H9 (cell line): ENCODE measurements around the gene KLF15. TPM values are rescaled to one million over a fixed set of nuclear protein-coding genes. Genes with fewer than 3 reads are reported as not detected.

ENCODE experiments used
- DNase-seq: peaks from one replicate; pipeline ENCODE4 v3.0.0-alpha.2; 2017
- H2AFZ ChIP-seq: one replicate; pipeline ENCODE4 v1.6.1; 2013; ENCODE audit warnings: mild to moderate bottlenecking, low read length, control low read depth, moderate library complexity
- H2AK5ac ChIP-seq: 2 replicates; pipeline ENCODE4 v1.6.1; 2013; ENCODE audit warnings: low read length, control low read depth, mixed read lengths; ENCODE audit not compliant: insufficient read length
- H2BK120ac ChIP-seq: one replicate; pipeline ENCODE4 v1.6.1; 2013; ENCODE audit warnings: low read depth, mild to moderate bottlenecking, low read length, control low read depth, inconsistent platforms; ENCODE audit not compliant: poor library complexity, severe bottlenecking
- H2BK12ac ChIP-seq: 2 replicates; pipeline ENCODE4 v1.6.1; 2013; ENCODE audit warnings: low read length, control low read depth, mixed read lengths, low read depth; ENCODE audit not compliant: insufficient read length
- H2BK15ac ChIP-seq: 2 replicates; pipeline ENCODE4 v1.6.1; 2013; ENCODE audit warnings: low read depth, low read length, control low read depth
- H2BK20ac ChIP-seq: one replicate; pipeline ENCODE4 v1.6.1; 2013; ENCODE audit warnings: low read depth, mild to moderate bottlenecking, low read length, control low read depth, inconsistent platforms; ENCODE audit not compliant: poor library complexity, severe bottlenecking
- H2BK5ac ChIP-seq: 2 replicates; pipeline ENCODE4 v1.6.1; 2013; ENCODE audit warnings: low read length, control low read depth, mixed read lengths; ENCODE audit not compliant: insufficient read length
- H3K14ac ChIP-seq: 2 replicates; pipeline ENCODE4 v1.6.1; 2013; ENCODE audit warnings: low read length, control low read depth; ENCODE audit not compliant: insufficient read depth
- H3K18ac ChIP-seq: 2 replicates; pipeline ENCODE4 v1.6.1; 2013; ENCODE audit warnings: low read depth, mild to moderate bottlenecking, mixed read lengths, low read length, control low read depth; ENCODE audit not compliant: insufficient read length
- H3K23ac ChIP-seq: 2 replicates; pipeline ENCODE4 v1.6.1; 2013; ENCODE audit warnings: low read length, control low read depth, mixed read lengths, low read depth; ENCODE audit not compliant: insufficient read length
- H3K23me2 ChIP-seq: 2 replicates; pipeline ENCODE4 v1.6.1; 2013; ENCODE audit warnings: low read depth, mild to moderate bottlenecking, mixed read lengths, low read length, control low read depth; ENCODE audit not compliant: insufficient read length, poor library complexity, severe bottlenecking
- H3K27ac ChIP-seq: 2 replicates; pipeline ENCODE4 v1.5.1; 2013; ENCODE audit warnings: low read length, control low read depth, mixed read lengths, low read depth; ENCODE audit not compliant: insufficient read length
- H3K27me3 ChIP-seq: 2 replicates; pipeline ENCODE4 v1.6.1; 2013; ENCODE audit warnings: low read length, control low read depth, inconsistent platforms; ENCODE audit not compliant: insufficient read depth
- H3K4ac ChIP-seq: 2 replicates; pipeline ENCODE4 v1.6.1; 2013; ENCODE audit warnings: low read depth, mild to moderate bottlenecking, control low read depth, inconsistent platforms, low read length, moderate library complexity
- H3K4me1 ChIP-seq: 2 replicates; pipeline ENCODE4 v1.6.1; 2013; ENCODE audit warnings: low read length, control low read depth, inconsistent platforms; ENCODE audit not compliant: insufficient read depth
- H3K4me2 ChIP-seq: 2 replicates; pipeline ENCODE4 v1.6.1; 2013; ENCODE audit warnings: low read length, control low read depth, mixed read lengths; ENCODE audit not compliant: insufficient read length, insufficient read depth
- H3K56ac ChIP-seq: 2 replicates; pipeline ENCODE4 v1.6.1; 2013; ENCODE audit warnings: low read depth, mild to moderate bottlenecking, mixed read lengths, low read length, control low read depth; ENCODE audit not compliant: insufficient read length
- H3K79me1 ChIP-seq: 2 replicates; pipeline ENCODE4 v1.6.1; 2013; ENCODE audit warnings: low read depth, mild to moderate bottlenecking, moderate library complexity, low read length, control low read depth, inconsistent platforms; ENCODE audit not compliant: insufficient read depth, poor library complexity, severe bottlenecking
- H3K79me2 ChIP-seq: 2 replicates; pipeline ENCODE4 v1.6.1; 2013; ENCODE audit warnings: low read length, control low read depth, inconsistent platforms; ENCODE audit not compliant: insufficient read depth
- H3K9ac ChIP-seq: 2 replicates; pipeline ENCODE4 v1.6.1; 2013; ENCODE audit warnings: low read length, control low read depth, mixed read lengths; ENCODE audit not compliant: insufficient read length; ENCODE audit errors: extremely low read depth
- H3K9me3 ChIP-seq: one replicate; pipeline ENCODE4 v1.6.1; 2013; ENCODE audit warnings: low read depth, low read length, inconsistent platforms; ENCODE audit not compliant: control insufficient read depth
- H3T11ph ChIP-seq: one replicate; pipeline ENCODE4 v1.6.1; 2013; ENCODE audit warnings: mild to moderate bottlenecking, low read length, control low read depth, inconsistent platforms
- H4K20me1 ChIP-seq: one replicate; pipeline ENCODE4 v1.6.1; 2013; ENCODE audit not compliant: control insufficient read depth, insufficient read length, insufficient read depth
- H4K5ac ChIP-seq: 2 replicates; pipeline ENCODE4 v1.6.1; 2013; ENCODE audit warnings: low read depth, mild to moderate bottlenecking, mixed read lengths, low read length, control low read depth; ENCODE audit not compliant: insufficient read length
- H4K8ac ChIP-seq: replicated peaks from 2 replicates; pipeline ENCODE4 v1.6.1; 2013; ENCODE audit warnings: low read length, control low read depth, mixed read lengths, low read depth; ENCODE audit not compliant: insufficient read length
- H4K91ac ChIP-seq: 2 replicates; pipeline ENCODE4 v1.6.1; 2013; ENCODE audit warnings: low read depth, mild to moderate bottlenecking, moderate library complexity, mixed read lengths, low read length, control low read depth; ENCODE audit not compliant: insufficient read length
- H3K27ac Mint-ChIP-seq, 3 experiments: 2 replicates in 2 of 3; 3 replicates in 1 of 3; pipeline ENCODE4 v1.8.0; 2020 to 2021; ENCODE audit warnings: mixed read lengths in 3 of 3, mild to moderate bottlenecking in 1 of 3, moderate library complexity in 1 of 3
- H3K27me3 Mint-ChIP-seq: 2 replicates; pipeline ENCODE4 v1.8.0; 2021; ENCODE audit warnings: low read depth, mild to moderate bottlenecking, moderate library complexity, mixed read lengths
- H3K36me3 Mint-ChIP-seq, 3 experiments: 2 replicates in 2 of 3; 3 replicates in 1 of 3; pipeline ENCODE4 v1.8.0; 2020 to 2021; ENCODE audit warnings: low read depth in 3 of 3, mixed read lengths in 3 of 3; ENCODE audit not compliant: insufficient read depth in 1 of 3
- H3K4me1 Mint-ChIP-seq, 2 experiments: 2 replicates each; pipeline ENCODE4 v1.8.0; 2020; ENCODE audit warnings: mixed read lengths in 2 of 2
- H3K4me3 Mint-ChIP-seq, 2 experiments: 2 replicates in 1 of 2; 3 replicates in 1 of 2; pipeline ENCODE4 v1.8.0; 2020 to 2021; ENCODE audit warnings: mild to moderate bottlenecking in 2 of 2, mixed read lengths in 2 of 2, moderate library complexity in 1 of 2
- H3K9me3 Mint-ChIP-seq, 2 experiments: 2 replicates in 1 of 2; 3 replicates in 1 of 2; pipeline ENCODE4 v1.8.0; 2020; ENCODE audit warnings: mild to moderate bottlenecking in 2 of 2, mixed read lengths in 2 of 2, moderate library complexity in 1 of 2
- CTCF ChIP-seq: fragments of 200-600 bp; sonication (generic); conservative IDR thresholded peaks from 3 replicates; pipeline ENCODE4 v1.8.0; 2021; ENCODE audit warnings: antibody characterized with exemption, mild to moderate bottlenecking
- WGBS: extraction: QIAGEN DNeasy Blood & Tissue Kit; methylation state at CpG from one replicate; pipeline ENCODE4 v1.1.7; 2013; ENCODE audit warnings: missing lambda C conversion rate, low lambda C conversion rate, mixed read lengths; ENCODE audit not compliant: insufficient read length; ENCODE audit errors: extremely low coverage; 5-methylcytosine and 5-hydroxymethylcytosine counted together
- total RNA-seq: library from RNA; stranded (reverse); gene quantifications from 2 replicates; pipeline ENCODE4 v1.2.1, GENCODE V29; 2021

Gene KLF15
- total RNA-seq, 1 experiment from 2014 or later = 10.8 TPM

GRCh38 chr3:126355777-126356372 lies 1.3 kb downstream of the KLF15 start:
- no CpG with 5 or more reads among the region's 32 CpGs for WGBS
- H4K91ac ChIP-seq = no peak overlapping the region
- H2BK20ac ChIP-seq = no peak overlapping the region
- peak overlapping the region; percentile 56 for H3K18ac ChIP-seq
- Mint-ChIP-seq H3K27ac (peak overlapping the region in 2 of 3 experiments; percentile 54 to 84; a peak in 3 of 7 replicates), H3K4me1 (peaks cover 19 to 20% of the 10 kb centered on the region in 2 experiments), H3K4me3 (peak overlapping the region; percentile 76 to 98), H3K27me3 (peaks cover 25% of the 10 kb centered on the region), H3K36me3 (peaks cover 3 to 8% (median 5%) of the 10 kb centered on the region in 3 experiments; a peak in 4 of 7 replicates), H3K9me3 (no peaks in the 10 kb centered on the region)
- no peak overlapping the region for H2AFZ ChIP-seq
- no peak overlapping the region for H3K23ac ChIP-seq
- H3K23me2 ChIP-seq = peaks cover 10% of the 10 kb centered on the region
- H4K5ac ChIP-seq = no peak overlapping the region
- H2BK5ac ChIP-seq = no peak overlapping the region
- peak overlapping the region; percentile 78 for H3K4me2 ChIP-seq
- no peak overlapping the region for H3K56ac ChIP-seq
- no peak overlapping the region for H4K8ac ChIP-seq
- no peak overlapping the region for H3K4ac ChIP-seq
- no peak overlapping the region for H2BK120ac ChIP-seq
- no peaks in the 10 kb centered on the region for H4K20me1 ChIP-seq
- TF ChIP-seq CTCF = no peak
- H2AK5ac ChIP-seq = no peak overlapping the region
- H3K27ac ChIP-seq = no peak overlapping the region
- H2BK15ac ChIP-seq = no peak overlapping the region
- no peak overlapping the region for H2BK12ac ChIP-seq
- H3K27me3 ChIP-seq = no peaks in the 10 kb centered on the region; the same call in 1 of the 2 replicates
- DNase-seq = peak; percentile 95
- H3K9ac ChIP-seq = no peak overlapping the region
- peak overlapping the region; percentile 62; the same call in 1 of the 2 replicates for H3K14ac ChIP-seq
- no peak overlapping the region for H3T11ph ChIP-seq
- no peaks in the 10 kb centered on the region for H3K79me1 ChIP-seq
- H3K9me3 ChIP-seq = no peaks in the 10 kb centered on the region
- no peaks in the 10 kb centered on the region for H3K4me1 ChIP-seq
- no peaks in the 10 kb centered on the region for H3K79me2 ChIP-seq
